HepG2 (cell line): ENCODE results near the gene SLC1A3. TPM values are rescaled to one million over a fixed set of nuclear protein-coding genes. Genes with fewer than 3 reads are reported as not detected.

Experiments used
- ZNF7 ChIP-seq: IDR thresholded peaks from 2 replicates; pipeline ENCODE4 v1.6.1; 2016; ENCODE audit warnings: missing biosample characterization, missing genetic modification reagents
- polyA plus RNA-seq, 8 experiments: library from polyadenylated mRNA; depleted of rRNA in 3 of 8; stranded (reverse) in 7 of 8; unstranded in 1 of 8; fragments of >200 nt; fragmentation: Illumina TruSeq in 4 of 8; extraction: Trizol in 4 of 8; gene quantifications; 2 replicates each; pipeline versions ENCODE4 v1.2.1 to v1.2.3, GENCODE V29; 2011 to 2016; ENCODE audit warnings: low read depth in 4 of 8, missing spikeins in 1 of 8, mixed read lengths in 1 of 8; ENCODE audit not compliant: insufficient read depth in 1 of 8
- total RNA-seq, 5 experiments: library from RNA; depleted of rRNA; stranded (reverse); fragments of >200 nt; fragmentation: Illumina TruSeq; extraction: Trizol; gene quantifications; 2 replicates each; pipeline ENCODE4 v1.2.3, GENCODE V29; 2016; ENCODE audit warnings: low read depth in 1 of 5
- TF ChIP-seq, protein P1 (sequence below), 2 experiments: fragments of 450-650 bp in 1 of 2; sonication (generic) in 1 of 2; formaldehyde crosslinking in 1 of 2; IDR thresholded peaks; 2 replicates each; pipeline versions ENCODE4 v1.6.1 to v1.8.0; 2016 to 2022; ENCODE audit warnings: antibody characterized with exemption in 1 of 2, mild to moderate bottlenecking in 1 of 2, missing genetic modification reagents in 1 of 2
- TF ChIP-seq, protein P2 (sequence below): IDR thresholded peaks from 2 replicates; pipeline ENCODE4 v1.6.1; 2016; ENCODE audit warnings: low read depth, control low read depth
- TF ChIP-seq, protein P3 (sequence below): sonication (generic); formaldehyde crosslinking; IDR thresholded peaks from 2 replicates; pipeline ENCODE4 v1.5.1; 2020; ENCODE audit warnings: missing genetic modification reagents, mild to moderate bottlenecking, borderline replicate concordance
- TF ChIP-seq, protein P4 (sequence below): sonication (generic); formaldehyde crosslinking; IDR thresholded peaks from 2 replicates; pipeline ENCODE4 v1.4.0; 2020; ENCODE audit warnings: mild to moderate bottlenecking, missing genetic modification reagents

SLC1A3 gene
- total and polyA plus RNA-seq, 2 of the 13 experiments (the other 11 are each of a cell fraction or from before 2014, with no cell fraction given) = 0.09 TPM; not detected in 1

DNA sequence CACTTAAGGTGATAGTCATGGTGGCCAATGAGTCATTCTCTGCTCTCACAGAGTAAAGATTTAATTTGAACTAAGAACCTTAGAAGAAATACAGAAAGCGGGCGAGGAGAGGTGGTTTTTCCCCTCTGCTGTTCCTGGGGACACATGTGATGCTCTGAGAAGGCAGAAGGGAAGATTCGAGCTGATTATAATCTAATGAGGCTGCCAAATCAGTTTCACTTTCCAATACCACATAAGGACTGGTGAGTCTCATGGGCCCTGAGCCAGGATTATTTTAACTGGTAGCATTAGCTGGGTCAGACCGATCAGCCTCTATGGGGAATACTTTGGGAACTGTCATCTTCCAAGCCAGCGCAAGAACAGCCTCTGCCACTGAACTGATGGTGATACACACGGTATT is 116.5 kb downstream of the SLC1A3 start (continued):
- TF ChIP-seq, protein P1, sequence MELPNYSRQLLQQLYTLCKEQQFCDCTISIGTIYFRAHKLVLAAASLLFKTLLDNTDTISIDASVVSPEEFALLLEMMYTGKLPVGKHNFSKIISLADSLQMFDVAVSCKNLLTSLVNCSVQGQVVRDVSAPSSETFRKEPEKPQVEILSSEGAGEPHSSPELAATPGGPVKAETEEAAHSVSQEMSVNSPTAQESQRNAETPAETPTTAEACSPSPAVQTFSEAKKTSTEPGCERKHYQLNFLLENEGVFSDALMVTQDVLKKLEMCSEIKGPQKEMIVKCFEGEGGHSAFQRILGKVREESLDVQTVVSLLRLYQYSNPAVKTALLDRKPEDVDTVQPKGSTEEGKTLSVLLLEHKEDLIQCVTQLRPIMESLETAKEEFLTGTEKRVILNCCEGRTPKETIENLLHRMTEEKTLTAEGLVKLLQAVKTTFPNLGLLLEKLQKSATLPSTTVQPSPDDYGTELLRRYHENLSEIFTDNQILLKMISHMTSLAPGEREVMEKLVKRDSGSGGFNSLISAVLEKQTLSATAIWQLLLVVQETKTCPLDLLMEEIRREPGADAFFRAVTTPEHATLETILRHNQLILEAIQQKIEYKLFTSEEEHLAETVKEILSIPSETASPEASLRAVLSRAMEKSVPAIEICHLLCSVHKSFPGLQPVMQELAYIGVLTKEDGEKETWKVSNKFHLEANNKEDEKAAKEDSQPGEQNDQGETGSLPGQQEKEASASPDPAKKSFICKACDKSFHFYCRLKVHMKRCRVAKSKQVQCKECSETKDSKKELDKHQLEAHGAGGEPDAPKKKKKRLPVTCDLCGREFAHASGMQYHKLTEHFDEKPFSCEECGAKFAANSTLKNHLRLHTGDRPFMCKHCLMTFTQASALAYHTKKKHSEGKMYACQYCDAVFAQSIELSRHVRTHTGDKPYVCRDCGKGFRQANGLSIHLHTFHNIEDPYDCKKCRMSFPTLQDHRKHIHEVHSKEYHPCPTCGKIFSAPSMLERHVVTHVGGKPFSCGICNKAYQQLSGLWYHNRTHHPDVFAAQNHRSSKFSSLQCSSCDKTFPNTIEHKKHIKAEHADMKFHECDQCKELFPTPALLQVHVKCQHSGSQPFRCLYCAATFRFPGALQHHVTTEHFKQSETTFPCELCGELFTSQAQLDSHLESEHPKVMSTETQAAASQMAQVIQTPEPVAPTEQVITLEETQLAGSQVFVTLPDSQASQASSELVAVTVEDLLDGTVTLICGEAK (IDR thresholded peaks at IDR 0.05) = no peak
- TF ChIP-seq, protein P1 (CRISPR knock-in tag; IDR thresholded peaks at IDR 0.05) = no peak
- no peak for TF ChIP-seq ZNF7 (CRISPR knock-in tag)
- TF ChIP-seq, protein P2, sequence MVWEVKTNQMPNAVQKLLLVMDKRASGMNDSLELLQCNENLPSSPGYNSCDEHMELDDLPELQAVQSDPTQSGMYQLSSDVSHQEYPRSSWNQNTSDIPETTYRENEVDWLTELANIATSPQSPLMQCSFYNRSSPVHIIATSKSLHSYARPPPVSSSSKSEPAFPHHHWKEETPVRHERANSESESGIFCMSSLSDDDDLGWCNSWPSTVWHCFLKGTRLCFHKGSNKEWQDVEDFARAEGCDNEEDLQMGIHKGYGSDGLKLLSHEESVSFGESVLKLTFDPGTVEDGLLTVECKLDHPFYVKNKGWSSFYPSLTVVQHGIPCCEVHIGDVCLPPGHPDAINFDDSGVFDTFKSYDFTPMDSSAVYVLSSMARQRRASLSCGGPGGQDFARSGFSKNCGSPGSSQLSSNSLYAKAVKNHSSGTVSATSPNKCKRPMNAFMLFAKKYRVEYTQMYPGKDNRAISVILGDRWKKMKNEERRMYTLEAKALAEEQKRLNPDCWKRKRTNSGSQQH = no peak
- TF ChIP-seq, protein P3, sequence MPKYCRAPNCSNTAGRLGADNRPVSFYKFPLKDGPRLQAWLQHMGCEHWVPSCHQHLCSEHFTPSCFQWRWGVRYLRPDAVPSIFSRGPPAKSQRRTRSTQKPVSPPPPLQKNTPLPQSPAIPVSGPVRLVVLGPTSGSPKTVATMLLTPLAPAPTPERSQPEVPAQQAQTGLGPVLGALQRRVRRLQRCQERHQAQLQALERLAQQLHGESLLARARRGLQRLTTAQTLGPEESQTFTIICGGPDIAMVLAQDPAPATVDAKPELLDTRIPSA (CRISPR knock-in tag) = no peak
- TF ChIP-seq, protein P4, sequence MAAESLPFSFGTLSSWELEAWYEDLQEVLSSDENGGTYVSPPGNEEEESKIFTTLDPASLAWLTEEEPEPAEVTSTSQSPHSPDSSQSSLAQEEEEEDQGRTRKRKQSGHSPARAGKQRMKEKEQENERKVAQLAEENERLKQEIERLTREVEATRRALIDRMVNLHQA = no peak
